ENCODE measurements around the gene CFAP299.

CFAP299 gene

DNA sequence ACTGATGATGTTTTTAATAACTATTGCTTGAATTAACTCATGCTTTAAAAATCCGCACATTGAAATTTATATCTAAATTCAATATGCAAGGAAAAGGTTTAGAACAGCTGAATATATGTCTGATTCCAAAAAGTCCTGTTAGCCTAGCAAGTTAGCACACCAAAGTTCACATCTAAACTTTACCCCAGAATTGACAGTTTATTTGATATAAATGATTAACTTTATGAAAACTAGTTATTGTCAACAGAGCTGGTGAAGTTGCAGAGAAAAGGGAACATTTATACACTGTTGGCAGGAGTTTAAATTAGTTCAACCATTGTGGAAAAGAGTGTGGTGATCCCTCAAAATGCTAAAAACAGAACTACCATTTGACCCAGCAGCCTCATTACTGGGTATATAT lies 574.4 kb downstream of the CFAP299 start:
- no peaks in the 10 kb centered on the region for H3K79me2 ChIP-seq (ENCODE audit: insufficient read depth, low read length)
- no peak overlapping the region for H3K9ac ChIP-seq (ENCODE audit: low read length)
- no peaks in the 10 kb centered on the region for H3K27me3 ChIP-seq (ENCODE audit: insufficient read depth, low read length)
- no peaks in the 10 kb centered on the region; the same call in 1 of the 2 replicates for H3F3A ChIP-seq (ENCODE audit: insufficient read depth, low read length)
- H3K36me3 ChIP-seq (ENCODE audit: insufficient read depth, low read length): no peaks in the 10 kb centered on the region; the same call in 1 of the 2 replicates
- H3K9me3 ChIP-seq (ENCODE audit: low read length): peaks cover 31% of the 10 kb centered on the region
- peaks cover 6% of the 10 kb centered on the region for H3K4me1 ChIP-seq (ENCODE audit: insufficient read depth, low read length, severe bottlenecking)
- H3K4me3 ChIP-seq (ENCODE audit: low read depth, low read length, poor library complexity, severe bottlenecking): no peak overlapping the region
- H3K9me2 ChIP-seq (ENCODE audit: low read depth, low read length): no peaks in the 10 kb centered on the region
- no peak overlapping the region for H3K4me2 ChIP-seq (ENCODE audit: low read length)
- no peak overlapping the region for H2AFZ ChIP-seq (ENCODE audit: low read length)
- no peaks in the 10 kb centered on the region for H4K20me1 ChIP-seq (ENCODE audit: insufficient read depth, low read length)
- H3K27ac ChIP-seq (ENCODE audit: low read depth, low read length, poor library complexity, severe bottlenecking): no peak overlapping the region
- no peak for TF ChIP-seq EZH2 (IDR thresholded peaks at IDR 0.05; ENCODE audit: borderline replicate concordance, low read length)
- TF ChIP-seq, protein P1, sequence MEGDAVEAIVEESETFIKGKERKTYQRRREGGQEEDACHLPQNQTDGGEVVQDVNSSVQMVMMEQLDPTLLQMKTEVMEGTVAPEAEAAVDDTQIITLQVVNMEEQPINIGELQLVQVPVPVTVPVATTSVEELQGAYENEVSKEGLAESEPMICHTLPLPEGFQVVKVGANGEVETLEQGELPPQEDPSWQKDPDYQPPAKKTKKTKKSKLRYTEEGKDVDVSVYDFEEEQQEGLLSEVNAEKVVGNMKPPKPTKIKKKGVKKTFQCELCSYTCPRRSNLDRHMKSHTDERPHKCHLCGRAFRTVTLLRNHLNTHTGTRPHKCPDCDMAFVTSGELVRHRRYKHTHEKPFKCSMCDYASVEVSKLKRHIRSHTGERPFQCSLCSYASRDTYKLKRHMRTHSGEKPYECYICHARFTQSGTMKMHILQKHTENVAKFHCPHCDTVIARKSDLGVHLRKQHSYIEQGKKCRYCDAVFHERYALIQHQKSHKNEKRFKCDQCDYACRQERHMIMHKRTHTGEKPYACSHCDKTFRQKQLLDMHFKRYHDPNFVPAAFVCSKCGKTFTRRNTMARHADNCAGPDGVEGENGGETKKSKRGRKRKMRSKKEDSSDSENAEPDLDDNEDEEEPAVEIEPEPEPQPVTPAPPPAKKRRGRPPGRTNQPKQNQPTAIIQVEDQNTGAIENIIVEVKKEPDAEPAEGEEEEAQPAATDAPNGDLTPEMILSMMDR (IDR thresholded peaks at IDR 0.05; ENCODE audit: low read length): no peak

DNA sequence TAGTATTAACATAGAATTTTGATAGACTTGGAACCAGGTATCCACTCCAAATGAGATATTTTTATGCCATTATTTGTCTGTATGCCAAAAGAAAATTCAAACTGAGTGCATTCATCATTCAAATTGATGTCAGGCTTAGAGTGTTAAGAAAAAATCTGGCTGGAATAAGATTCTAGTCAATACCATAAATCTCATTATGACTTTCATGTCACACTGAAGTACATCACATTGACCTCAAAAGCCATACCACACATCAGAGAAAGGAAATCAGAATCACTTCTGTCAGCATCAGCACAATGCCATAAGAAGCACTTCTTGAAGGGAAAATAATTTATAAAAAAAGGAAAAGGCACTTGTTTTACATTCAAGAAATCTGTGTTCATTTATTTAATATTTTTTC lies 575.9 kb downstream of the CFAP299 start:
- Histone ChIP-seq H3K27me3 (ENCODE audit: insufficient read depth, low read length) (no peaks in the 10 kb centered on the region), H3K36me3 (ENCODE audit: insufficient read depth, low read length) (no peaks in the 10 kb centered on the region), H3K9me2 (ENCODE audit: low read depth, low read length) (no peaks in the 10 kb centered on the region), H3K4me3 (ENCODE audit: low read depth, low read length, poor library complexity, severe bottlenecking) (no peak overlapping the region), H3K9ac (ENCODE audit: low read length) (no peak overlapping the region), H3K4me1 (ENCODE audit: insufficient read depth, low read length, severe bottlenecking) (peaks cover 6% of the 10 kb centered on the region), H2AFZ (ENCODE audit: low read length) (no peak overlapping the region), H4K20me1 (ENCODE audit: insufficient read depth, low read length) (no peaks in the 10 kb centered on the region), H3K9me3 (ENCODE audit: low read length) (peaks cover 20% of the 10 kb centered on the region), H3K4me2 (ENCODE audit: low read length) (no peak overlapping the region), H3K79me2 (ENCODE audit: insufficient read depth, low read length) (no peaks in the 10 kb centered on the region), H3K27ac (ENCODE audit: low read depth, low read length, poor library complexity, severe bottlenecking) (no peak overlapping the region), H3F3A (ENCODE audit: insufficient read depth, low read length) (no peaks in the 10 kb centered on the region; the same call in 1 of the 2 replicates)
- TF ChIP-seq EZH2 (IDR thresholded peaks at IDR 0.05; ENCODE audit: borderline replicate concordance, low read length): no peak
- TF ChIP-seq, protein P1 (IDR thresholded peaks at IDR 0.05; ENCODE audit: low read length): no peak

DNA sequence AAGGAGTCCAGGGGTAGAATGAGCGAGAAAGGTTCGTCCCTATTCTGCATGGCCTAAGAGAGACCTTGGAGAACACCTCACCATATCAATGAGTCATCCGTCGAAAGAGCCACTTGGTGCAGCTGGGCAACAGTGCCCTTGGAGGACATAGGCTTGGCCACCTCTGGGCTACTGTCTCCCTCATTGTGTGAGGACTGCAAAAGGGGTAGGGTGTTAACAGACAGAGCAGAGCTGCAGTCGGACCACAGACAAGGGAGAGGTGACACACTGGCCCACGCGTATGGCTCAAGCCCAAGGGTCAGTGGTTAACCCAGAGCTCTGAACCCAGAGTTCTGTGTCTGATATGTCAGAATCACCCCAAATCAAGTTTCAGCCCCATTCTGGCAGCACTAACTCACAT lies 576.8 kb downstream of the CFAP299 start:
- no peaks in the 10 kb centered on the region for H3K27me3 ChIP-seq (ENCODE audit: insufficient read depth, low read length)
- no peak overlapping the region for H3K4me2 ChIP-seq (ENCODE audit: low read length)
- no peak overlapping the region for H3K4me3 ChIP-seq (ENCODE audit: low read depth, low read length, poor library complexity, severe bottlenecking)
- H3F3A ChIP-seq (ENCODE audit: insufficient read depth, low read length): no peaks in the 10 kb centered on the region; the same call in 1 of the 2 replicates
- TF ChIP-seq EZH2 (IDR thresholded peaks at IDR 0.05; ENCODE audit: borderline replicate concordance, low read length): no peak
- TF ChIP-seq, protein P1 (IDR thresholded peaks at IDR 0.05; ENCODE audit: low read length): no peak
- H2AFZ ChIP-seq (ENCODE audit: low read length): no peak overlapping the region
- no peak overlapping the region for H3K27ac ChIP-seq (ENCODE audit: low read depth, low read length, poor library complexity, severe bottlenecking)
- H3K9ac ChIP-seq (ENCODE audit: low read length): no peak overlapping the region
- H3K36me3 ChIP-seq (ENCODE audit: insufficient read depth, low read length): no peaks in the 10 kb centered on the region
- no peaks in the 10 kb centered on the region for H3K9me2 ChIP-seq (ENCODE audit: low read depth, low read length)
- no peaks in the 10 kb centered on the region for H3K79me2 ChIP-seq (ENCODE audit: insufficient read depth, low read length)
- H4K20me1 ChIP-seq (ENCODE audit: insufficient read depth, low read length): no peaks in the 10 kb centered on the region
- peaks cover 15% of the 10 kb centered on the region for H3K9me3 ChIP-seq (ENCODE audit: low read length)
- H3K4me1 ChIP-seq (ENCODE audit: insufficient read depth, low read length, severe bottlenecking): peaks cover 6% of the 10 kb centered on the region
